H1 (cell line): ENCODE data around the gene ASXL1.

Experiments
- CTCF ChIP-seq, 3 experiments: IDR thresholded peaks; 1 replicate in 2 of 3; 2 replicates in 1 of 3; pipeline versions ENCODE4 v1.5.1 to v1.6.1; 2011; ENCODE audit warnings: low read length in 3 of 3, mild to moderate bottlenecking in 3 of 3, inconsistent platforms in 2 of 3, low read depth in 1 of 3, moderate library complexity in 1 of 3; ENCODE audit not compliant: insufficient read depth in 1 of 3; ENCODE audit errors: control extremely low read depth in 1 of 3
- EZH2 ChIP-seq: fragments of 200-600 bp; sonication (generic); IDR thresholded peaks from 2 replicates; pipeline ENCODE4 v1.7.1; 2012; ENCODE audit warnings: low read depth, mild to moderate bottlenecking, moderate library complexity, low read length, inconsistent platforms; ENCODE audit not compliant: severe bottlenecking
- RXRA ChIP-seq: IDR thresholded peaks from 2 replicates; pipeline ENCODE4 v1.6.1; 2011; ENCODE audit warnings: low read depth, mild to moderate bottlenecking, low read length, moderate library complexity; ENCODE audit not compliant: insufficient read depth

- TF ChIP-seq CTCF (IDR thresholded peaks at IDR 0.05; ENCODE audit: control extremely low read depth in 1 of 3, insufficient read depth in 1 of 3, low read depth in 1 of 3, low read length in 3 of 3) (peak in 1 of 3 experiments; percentile 28; a peak in 1 of 4 replicates), RXRA (no peak), EZH2 (no peak)
Measured at GRCh38 chr20:32451682-32452461, 93.7 kb downstream of the ASXL1 start.
